ENCODE data around the gene DGAT2.

DNA sequence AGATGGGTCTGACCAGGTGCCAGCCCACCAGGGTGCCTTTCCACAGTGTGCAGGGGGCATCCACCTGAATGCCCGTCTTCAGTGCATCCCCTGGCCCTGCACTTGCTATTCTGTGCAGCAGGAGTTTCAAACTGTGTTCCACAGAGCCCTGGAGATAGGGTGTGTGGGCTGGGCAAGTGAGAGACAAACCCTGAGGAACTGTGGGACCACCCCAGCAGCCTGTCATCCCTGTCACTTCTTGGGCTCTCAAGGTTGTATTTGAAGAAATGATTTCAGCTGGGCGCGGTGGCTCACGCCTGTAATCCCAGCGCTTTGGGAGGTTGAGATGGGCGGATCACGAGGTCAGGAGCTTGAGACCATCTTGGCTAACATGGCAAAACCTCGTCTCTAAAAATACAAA, 6.4 kb upstream of the DGAT2 start:
- TF ChIP-seq CTCF (IDR thresholded peaks at IDR 0.05; ENCODE audit: low read length), result no peak
- TF ChIP-seq EZH2 (IDR thresholded peaks at IDR 0.05; ENCODE audit: borderline replicate concordance, low read length), result no peak

Data from OCI-LY1 (cell line).